ENCODE measurements around the gene HENMT1. TPM values are rescaled to one million over a fixed set of nuclear protein-coding genes. Genes with fewer than 3 reads are reported as not detected.

HENMT1 gene
- total RNA-seq, 1 experiment from 2014 or later = not detected

DNA sequence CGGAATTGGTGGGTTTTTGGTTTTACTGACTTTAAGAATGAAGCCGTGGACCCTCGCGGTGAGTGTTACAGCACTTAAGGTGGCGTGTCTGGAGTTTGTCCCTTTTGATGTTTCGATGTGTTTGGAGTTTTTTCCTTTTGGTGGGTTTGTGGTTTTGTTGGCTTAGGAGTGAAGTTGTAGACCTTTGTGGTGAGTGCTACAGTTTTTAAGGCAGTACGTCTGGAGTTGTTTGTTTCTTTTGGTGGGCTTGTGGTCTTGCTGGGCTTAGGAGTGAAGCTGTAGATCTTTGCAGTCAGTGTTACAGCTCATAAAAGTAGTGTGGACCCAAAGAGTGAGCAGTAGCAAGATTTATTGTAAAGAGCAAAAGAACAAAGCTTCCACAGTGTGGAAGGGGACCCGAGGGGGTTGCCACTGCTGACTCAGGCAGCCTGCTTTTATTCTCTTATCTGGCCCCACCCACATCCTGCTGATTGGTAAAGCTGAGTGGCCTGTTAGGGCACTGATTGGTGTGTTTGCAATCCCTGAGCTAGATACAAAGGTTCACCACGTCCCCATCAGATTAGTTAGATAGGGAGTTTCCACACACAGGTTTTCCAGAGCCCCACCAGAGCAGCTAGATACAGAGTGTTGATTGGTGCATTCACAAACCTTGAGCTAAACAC is 20.9 kb downstream of the HENMT1 start:
- CTCF ChIA-PET = no interaction called here
- BruUV-seq (replicated peaks) = no TSS peak

More for the DNA sequence above, 20.9 kb downstream of the HENMT1 start:
- Histone ChIP-seq H3K27ac (ENCODE audit: low read depth, low read length) (no peak overlapping the region), H3K36me3 (ENCODE audit: control insufficient read depth in 1 of 2, insufficient read depth in 2 of 2, low read length in 2 of 2) (no peaks in the 10 kb centered on the region), H4K20me1 (ENCODE audit: insufficient read depth) (no peaks in the 10 kb centered on the region), H3K9me3 (ENCODE audit: control insufficient read depth in 1 of 2, insufficient read depth in 1 of 2, low read depth in 1 of 2, low read length in 2 of 2) (no peaks in the 10 kb centered on the region), H3K9ac (ENCODE audit: low read length) (no peak overlapping the region), H3K4me3 (replicated peaks in 1 of 2; ENCODE audit: low read depth in 1 of 2, low read length in 2 of 2) (no peak overlapping the region), H3K9me2 (ENCODE audit: insufficient read depth) (no peaks in the 10 kb centered on the region), H3K27me3 (ENCODE audit: insufficient read depth, low read length) (peaks cover 3% of the 10 kb centered on the region; the same call in 1 of the 2 replicates), H2AFZ (ENCODE audit: low read depth, low read length, poor library complexity, severe bottlenecking) (no peak overlapping the region), H3K4me1 (ENCODE audit: control insufficient read depth in 1 of 2, insufficient read depth in 2 of 2, low read length in 2 of 2) (no peaks in the 10 kb centered on the region), H3K4me2 (ENCODE audit: low read length) (no peak overlapping the region), H3K79me2 (ENCODE audit: insufficient read depth, low read length) (no peaks in the 10 kb centered on the region)
- RAD21 ChIA-PET (ENCODE audit: low non-redundant PET in 1 of 2, low total read pairs in 2 of 2, uncharacterized antibody in 2 of 2, unreplicated experiment in 2 of 2) = interaction anchor here in 1 of 2 experiments (0.7 kb wide), 1 partner anchor 18 kb away, joined by 3 read pairs; no protein-coding TSS in a partner anchor
- intact Hi-C loops (cut with micrococcal nuclease) = loop anchor here (5.0 kb wide), 1 partner anchor 853 kb away; no protein-coding TSS in a partner anchor
- POLR2A ChIA-PET = no interaction called here
- ATAC-seq (no peak), DNase-seq (ENCODE audit: low read depth, low spot score) (no peak)
- TF ChIP-seq POLR2AphosphoS5 (IDR thresholded peaks at IDR 0.05; ENCODE audit: low read depth, low read length) (no peak), EZH2phosphoT487 (IDR thresholded peaks at IDR 0.05; ENCODE audit: borderline replicate concordance) (no peak), CBX3 (IDR thresholded peaks at IDR 0.05; ENCODE audit: low read depth) (no peak), FOSL1 (IDR thresholded peaks at IDR 0.05; ENCODE audit: low read depth) (no peak), SRF (IDR thresholded peaks at IDR 0.05; ENCODE audit: low read depth) (no peak)
- TF ChIP-seq, protein P1, sequence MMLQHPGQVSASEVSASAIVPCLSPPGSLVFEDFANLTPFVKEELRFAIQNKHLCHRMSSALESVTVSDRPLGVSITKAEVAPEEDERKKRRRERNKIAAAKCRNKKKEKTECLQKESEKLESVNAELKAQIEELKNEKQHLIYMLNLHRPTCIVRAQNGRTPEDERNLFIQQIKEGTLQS (IDR thresholded peaks at IDR 0.05) = no peak
- TF ChIP-seq, protein P2, sequence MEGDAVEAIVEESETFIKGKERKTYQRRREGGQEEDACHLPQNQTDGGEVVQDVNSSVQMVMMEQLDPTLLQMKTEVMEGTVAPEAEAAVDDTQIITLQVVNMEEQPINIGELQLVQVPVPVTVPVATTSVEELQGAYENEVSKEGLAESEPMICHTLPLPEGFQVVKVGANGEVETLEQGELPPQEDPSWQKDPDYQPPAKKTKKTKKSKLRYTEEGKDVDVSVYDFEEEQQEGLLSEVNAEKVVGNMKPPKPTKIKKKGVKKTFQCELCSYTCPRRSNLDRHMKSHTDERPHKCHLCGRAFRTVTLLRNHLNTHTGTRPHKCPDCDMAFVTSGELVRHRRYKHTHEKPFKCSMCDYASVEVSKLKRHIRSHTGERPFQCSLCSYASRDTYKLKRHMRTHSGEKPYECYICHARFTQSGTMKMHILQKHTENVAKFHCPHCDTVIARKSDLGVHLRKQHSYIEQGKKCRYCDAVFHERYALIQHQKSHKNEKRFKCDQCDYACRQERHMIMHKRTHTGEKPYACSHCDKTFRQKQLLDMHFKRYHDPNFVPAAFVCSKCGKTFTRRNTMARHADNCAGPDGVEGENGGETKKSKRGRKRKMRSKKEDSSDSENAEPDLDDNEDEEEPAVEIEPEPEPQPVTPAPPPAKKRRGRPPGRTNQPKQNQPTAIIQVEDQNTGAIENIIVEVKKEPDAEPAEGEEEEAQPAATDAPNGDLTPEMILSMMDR (IDR thresholded peaks at IDR 0.05 in 2 of 3, conservative IDR thresholded peaks at IDR 0.05 in 1 of 3; ENCODE audit: borderline replicate concordance in 1 of 3, insufficient read depth in 1 of 3, low read depth in 2 of 3, low read length in 2 of 3) = no peak
